Upper lobe of left lung (tissue), 6 donors: Measurements from ENCODE around the gene KLF9. TPM values are rescaled to one million over a fixed set of nuclear protein-coding genes. Genes with fewer than 3 reads are reported as not detected.

ENCODE experiments used
- ATAC-seq, 2 donors: fragments of 200-7000 bp; cut with Tn5 transposase; one replicate each; pipeline ENCODE4 v1.9.1; 2022; ENCODE audit warnings: mild to moderate bottlenecking in 2 of 2, moderate library complexity in 2 of 2; ENCODE audit not compliant: low FRiP score in 2 of 2
- DNase-seq, 2 donors: peaks; one replicate each; pipeline ENCODE4 v3.0.0-alpha.2; 2019 to 2020
- H3K27ac ChIP-seq, 4 donors: fragments of 200-600 bp; sonication (generic); one replicate each; pipeline ENCODE4 v1.5.1; 2016 to 2019
- H3K27me3 ChIP-seq, 4 donors: fragments of 200-600 bp; sonication (generic); one replicate each; pipeline ENCODE4 v1.5.1; 2017 to 2019
- H3K36me3 ChIP-seq, 4 donors: fragments of 200-600 bp; sonication (generic); one replicate each; pipeline ENCODE4 v1.5.1; 2016 to 2019
- H3K4me1 ChIP-seq, 4 donors: fragments of 200-600 bp; sonication (generic); one replicate each; pipeline ENCODE4 v1.5.1; 2018 to 2019
- H3K4me3 ChIP-seq, 4 donors: fragments of 200-600 bp; sonication (generic); one replicate each; pipeline ENCODE4 v1.5.1; 2017 to 2019; ENCODE audit warnings: mild to moderate bottlenecking in 2 of 4, moderate library complexity in 1 of 4
- H3K9me3 ChIP-seq, 4 donors: fragments of 200-600 bp; sonication (generic); one replicate each; pipeline ENCODE4 v1.5.1; 2018 to 2019
- EP300 ChIP-seq, 4 donors: sonication (generic); formaldehyde crosslinking; IDR thresholded peaks; one replicate each; pipeline ENCODE4 v1.5.1; 2017; ENCODE audit warnings: antibody characterized with exemption in 4 of 4, control low read depth in 2 of 4
- POLR2A ChIP-seq, 4 donors: fragments of 450-650 bp; IDR thresholded peaks; one replicate each; pipeline ENCODE4 v1.5.1; 2016 to 2017; ENCODE audit warnings: antibody characterized with exemption in 4 of 4, mild to moderate bottlenecking in 2 of 4
- POLR2AphosphoS5 ChIP-seq, 2 donors: sonication (generic); formaldehyde crosslinking; IDR thresholded peaks; one replicate each; pipeline ENCODE4 v1.5.1; 2017; ENCODE audit warnings: antibody characterized with exemption in 2 of 2
- WGBS, 2 donors: methylation state at CpG; one replicate each; pipeline ENCODE4 v1.1.5; 2017 to 2018; 5-methylcytosine and 5-hydroxymethylcytosine counted together
- total RNA-seq, 6 donors: library from RNA; depleted of rRNA in 4 of 6; stranded (reverse); fragments of >200 nt in 4 of 6; gene quantifications; one replicate each; pipeline versions ENCODE4 v1.1.0 to v1.2.1, GENCODE V29; 2016 to 2021
- TF ChIP-seq, protein P1 (sequence below), 6 experiments: fragments of 450-650 bp in 4 of 6; fragments of 200-600 bp in 2 of 6; sonication (generic) in 2 of 6; IDR thresholded peaks; one replicate each; pipeline ENCODE4 v1.5.1; 2016 to 2019; ENCODE audit warnings: antibody characterized with exemption in 6 of 6
- donor health status: DM: no; HTN: no; CAD: no; lungs with moderate emphysema.
- donor health status: DM: no; HTN: yes; CAD: no; lungs with severe emphysema.

KLF9 gene
- total RNA-seq, 6 donors from 2014 or later, result 51.8 to 135 (median 83.5) TPM

DNA sequence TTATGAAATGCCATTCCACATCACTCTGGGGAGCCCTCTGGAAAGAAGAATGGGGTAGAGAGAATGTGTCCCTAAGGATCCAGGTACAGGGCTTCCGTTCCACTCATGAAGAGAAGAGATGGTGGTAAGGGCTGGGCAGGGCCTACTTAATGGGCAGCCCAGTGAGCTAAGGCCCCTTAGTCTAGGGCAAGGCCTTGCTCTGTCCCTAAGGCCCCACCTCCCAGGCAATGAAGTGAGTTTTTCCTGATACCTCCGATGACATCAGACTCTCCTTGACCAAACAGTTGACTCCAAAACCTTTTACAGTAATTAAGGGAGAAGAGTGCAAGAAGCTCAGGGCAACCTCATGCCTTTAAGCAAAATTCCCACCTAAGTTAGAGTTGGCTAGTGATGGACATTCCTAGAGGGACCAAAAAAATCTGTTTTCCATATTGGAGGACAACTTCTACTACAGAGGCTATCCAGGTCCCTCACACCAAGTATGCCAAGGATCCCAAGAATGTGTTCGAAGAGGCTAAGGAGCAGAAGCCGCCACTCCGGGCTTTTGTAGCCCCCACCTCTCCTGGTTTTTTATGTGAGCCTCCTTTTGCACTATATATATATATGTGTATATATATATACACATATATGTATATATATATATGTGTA, 5.9 kb downstream of the KLF9 start:
- Histone ChIP-seq H3K4me3 (peak overlapping the region in 2 of 4 donors; percentile 16), H3K9me3 (no peaks in the 10 kb centered on the region), H3K27ac (peak overlapping the region; percentile 6 to 73 (median 37)), H3K4me1 (peaks cover 54 to 63% (median 61%) of the 10 kb centered on the region in 4 donors), H3K27me3 (no peaks in the 10 kb centered on the region), H3K36me3 (peaks cover 0 to 8% (median 1%) of the 10 kb centered on the region in 4 donors)
- 92 to 93% methylated on average over 5 of the region's 5 CpGs for WGBS, 2 donors
- TF ChIP-seq, protein P1, sequence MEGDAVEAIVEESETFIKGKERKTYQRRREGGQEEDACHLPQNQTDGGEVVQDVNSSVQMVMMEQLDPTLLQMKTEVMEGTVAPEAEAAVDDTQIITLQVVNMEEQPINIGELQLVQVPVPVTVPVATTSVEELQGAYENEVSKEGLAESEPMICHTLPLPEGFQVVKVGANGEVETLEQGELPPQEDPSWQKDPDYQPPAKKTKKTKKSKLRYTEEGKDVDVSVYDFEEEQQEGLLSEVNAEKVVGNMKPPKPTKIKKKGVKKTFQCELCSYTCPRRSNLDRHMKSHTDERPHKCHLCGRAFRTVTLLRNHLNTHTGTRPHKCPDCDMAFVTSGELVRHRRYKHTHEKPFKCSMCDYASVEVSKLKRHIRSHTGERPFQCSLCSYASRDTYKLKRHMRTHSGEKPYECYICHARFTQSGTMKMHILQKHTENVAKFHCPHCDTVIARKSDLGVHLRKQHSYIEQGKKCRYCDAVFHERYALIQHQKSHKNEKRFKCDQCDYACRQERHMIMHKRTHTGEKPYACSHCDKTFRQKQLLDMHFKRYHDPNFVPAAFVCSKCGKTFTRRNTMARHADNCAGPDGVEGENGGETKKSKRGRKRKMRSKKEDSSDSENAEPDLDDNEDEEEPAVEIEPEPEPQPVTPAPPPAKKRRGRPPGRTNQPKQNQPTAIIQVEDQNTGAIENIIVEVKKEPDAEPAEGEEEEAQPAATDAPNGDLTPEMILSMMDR (IDR thresholded peaks at IDR 0.05), result no peak
- TF ChIP-seq POLR2AphosphoS5 (IDR thresholded peaks at IDR 0.05) (no peak), POLR2A (IDR thresholded peaks at IDR 0.05) (no peak), EP300 (IDR thresholded peaks at IDR 0.05) (no peak)
- DNase-seq (no peak), ATAC-seq (no peak)

DNA sequence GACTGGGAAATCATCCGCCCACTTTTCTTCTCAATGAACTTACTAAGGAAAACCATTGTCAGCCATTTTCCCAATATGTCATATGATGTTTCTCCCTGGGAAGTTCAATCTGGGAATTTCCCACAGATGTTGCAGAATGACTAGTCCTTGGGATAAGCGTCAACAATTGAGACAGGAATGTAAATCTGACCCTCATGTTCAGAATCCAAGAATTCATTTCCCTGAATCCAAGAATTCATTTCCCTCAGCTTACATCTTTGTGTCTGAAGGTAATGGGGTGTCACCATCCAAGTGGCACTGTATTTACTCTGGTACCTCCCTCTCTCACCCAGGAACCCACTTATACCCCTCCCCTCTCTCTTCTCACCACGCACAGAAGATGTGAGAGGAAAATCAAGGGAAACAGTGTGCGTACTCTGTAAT, 7.4 kb downstream of the KLF9 start:
- peaks cover 68 to 77% (median 74%) of the 10 kb centered on the region in 4 donors for H3K4me1 ChIP-seq
- peak overlapping the region in 2 of 4 donors; percentile 16 for H3K4me3 ChIP-seq
- 71 to 73% methylated on average over 4 of the region's 4 CpGs for WGBS, 2 donors
- no peak for ATAC-seq
- no peaks in the 10 kb centered on the region for H3K9me3 ChIP-seq
- H3K27me3 ChIP-seq, result no peaks in the 10 kb centered on the region
- DNase-seq, result no peak
- TF ChIP-seq EP300 (IDR thresholded peaks at IDR 0.05) (peak in 1 of 4 donors; percentile 19), POLR2A (IDR thresholded peaks at IDR 0.05) (peak in 1 of 4 donors; percentile 14), POLR2AphosphoS5 (IDR thresholded peaks at IDR 0.05) (peak in 1 of 2 donors; percentile 29)
- TF ChIP-seq, protein P1 (IDR thresholded peaks at IDR 0.05), result no peak
- H3K36me3 ChIP-seq, result peaks cover 0 to 8% (median 1%) of the 10 kb centered on the region in 4 donors
- H3K27ac ChIP-seq, result peak overlapping the region; percentile 6 to 73 (median 37)

DNA sequence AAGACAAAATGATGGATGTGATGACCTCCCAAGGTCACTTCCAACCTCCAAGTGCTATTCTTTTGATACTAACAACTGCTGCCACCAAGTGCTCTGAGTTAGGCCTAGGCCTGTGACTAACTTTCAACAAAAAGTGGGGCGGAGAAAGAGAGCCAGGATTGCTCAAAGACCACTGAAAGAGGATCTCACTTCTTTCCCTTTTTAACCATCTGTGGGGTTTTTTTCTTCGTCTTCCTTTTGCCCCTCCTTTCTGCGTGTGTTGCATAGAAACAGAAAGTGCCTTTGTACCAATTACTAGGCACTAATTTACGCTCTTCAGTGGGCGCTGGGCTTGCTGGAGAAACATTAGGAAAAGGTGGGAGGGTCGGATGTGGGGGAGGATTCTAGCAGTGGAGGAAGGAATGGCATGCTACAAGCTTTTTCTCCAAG, 8.0 kb downstream of the KLF9 start:
- Histone ChIP-seq H3K27ac (peak overlapping the region; percentile 51 to 73 (median 61)), H3K36me3 (peaks cover 0 to 8% (median 1%) of the 10 kb centered on the region in 4 donors)

DNA sequence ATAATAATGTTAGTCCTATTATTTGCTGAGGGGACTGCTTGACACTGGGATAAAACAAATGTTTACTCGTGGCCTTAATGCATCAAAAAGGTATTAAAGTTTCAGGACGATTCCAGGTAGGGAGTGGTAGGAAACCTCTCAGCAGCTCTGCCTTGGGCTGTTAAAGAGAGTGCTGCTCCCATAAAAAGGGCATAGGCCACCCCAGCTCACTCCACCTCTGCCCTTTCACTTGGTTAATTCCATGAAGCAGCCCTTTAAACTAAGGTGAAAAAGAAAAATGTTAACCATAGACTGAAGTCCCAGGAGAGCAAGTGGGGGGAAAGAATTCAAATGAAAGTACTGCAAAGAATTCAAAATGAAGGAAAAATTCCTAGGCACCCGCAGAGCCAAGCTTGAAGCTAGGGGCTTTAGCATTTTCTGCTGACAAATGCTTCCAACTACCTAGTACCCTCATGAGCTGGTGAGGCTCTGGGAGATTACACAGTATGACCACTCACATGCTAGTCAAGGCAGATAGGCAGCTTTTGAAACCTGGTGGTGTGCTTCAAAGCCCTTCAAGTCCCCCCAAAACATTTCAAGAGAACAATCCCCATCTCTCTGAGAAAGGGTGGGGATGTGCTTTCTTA, 8.5 kb downstream of the KLF9 start:
- ATAC-seq, result no peak
- no peak for TF ChIP-seq POLR2AphosphoS5 (IDR thresholded peaks at IDR 0.05)
- TF ChIP-seq POLR2A (IDR thresholded peaks at IDR 0.05), result no peak
- TF ChIP-seq, protein P1 (IDR thresholded peaks at IDR 0.05), result no peak
- TF ChIP-seq EP300 (IDR thresholded peaks at IDR 0.05), result no peak
- Histone ChIP-seq H3K9me3 (no peaks in the 10 kb centered on the region), H3K4me1 (peaks cover 76 to 88% (median 82%) of the 10 kb centered on the region in 4 donors), H3K27me3 (no peaks in the 10 kb centered on the region), H3K36me3 (peaks cover 0 to 8% (median 1%) of the 10 kb centered on the region in 4 donors), H3K4me3 (peak overlapping the region in 1 of 4 donors; percentile 16), H3K27ac (peak overlapping the region; percentile 51 to 73 (median 61))
- DNase-seq, result no peak
- 77 to 87% methylated on average over 3 of the region's 3 CpGs for WGBS, 2 donors

More for the DNA sequence above, 8.0 kb downstream of the KLF9 start:
- ATAC-seq (peak in 1 of 2 donors; percentile 36), DNase-seq (no peak)
- 39 to 43% methylated on average over 6 of the region's 6 CpGs for WGBS, 2 donors
- Histone ChIP-seq H3K9me3 (no peaks in the 10 kb centered on the region), H3K4me1 (peaks cover 73 to 83% (median 78%) of the 10 kb centered on the region in 4 donors), H3K27me3 (no peaks in the 10 kb centered on the region), H3K4me3 (peak overlapping the region in 2 of 4 donors; percentile 15 to 16)
- peak in 1 of 4 donors; percentile 34 for TF ChIP-seq POLR2A (IDR thresholded peaks at IDR 0.05)
- TF ChIP-seq POLR2AphosphoS5 (IDR thresholded peaks at IDR 0.05), result no peak

DNA sequence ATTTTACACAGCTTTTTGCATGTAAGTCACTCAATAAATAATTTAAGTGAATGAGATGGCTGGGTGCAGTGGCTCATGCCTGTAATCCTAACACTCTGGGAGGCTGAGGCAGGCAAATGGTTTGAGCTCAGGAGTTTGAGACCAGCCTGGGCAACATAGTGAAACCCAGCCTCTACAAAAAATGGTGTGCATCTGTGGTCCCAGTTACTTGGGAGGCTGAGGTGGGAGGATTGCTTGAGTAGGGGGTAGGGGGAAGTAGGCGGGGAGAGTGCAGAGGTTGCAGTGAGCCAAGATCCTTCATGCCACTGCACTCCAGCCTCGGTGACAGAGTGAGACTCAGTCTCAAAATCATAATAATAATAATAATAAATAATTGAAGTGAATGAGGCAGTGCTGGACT, 10.2 kb downstream of the KLF9 start:
- TF ChIP-seq, protein P1 (IDR thresholded peaks at IDR 0.05), result no peak
- no peak for TF ChIP-seq POLR2A (IDR thresholded peaks at IDR 0.05)
- TF ChIP-seq EP300 (IDR thresholded peaks at IDR 0.05), result no peak
- TF ChIP-seq POLR2AphosphoS5 (IDR thresholded peaks at IDR 0.05), result no peak
- no peaks in the 10 kb centered on the region for H3K9me3 ChIP-seq
- H3K36me3 ChIP-seq, result peaks cover 0 to 8% (median 1%) of the 10 kb centered on the region in 4 donors
- peaks cover 83 to 92% (median 88%) of the 10 kb centered on the region in 4 donors for H3K4me1 ChIP-seq
- no peak overlapping the region for H3K4me3 ChIP-seq
- ATAC-seq (no peak), DNase-seq (no peak)
- H3K27ac ChIP-seq, result peak overlapping the region; percentile 13 to 54 (median 38)
- H3K27me3 ChIP-seq, result no peaks in the 10 kb centered on the region
- WGBS, 2 donors, result 76 to 77% methylated on average over 2 of the region's 2 CpGs
